HCT116 (cell line): ENCODE results near the gene GALNT17. TPM values are rescaled to one million over a fixed set of nuclear protein-coding genes. Genes with fewer than 3 reads are reported as not detected.

ENCODE experiments used
- ATAC-seq: fragments of 200-7000 bp; cut with Tn5 transposase; 2 replicates; pipeline ENCODE4 v1.9.1; 2020; ENCODE audit warnings: mild to moderate bottlenecking, moderate library complexity
- BruUV-seq: library from RNA; stranded (reverse); fragments of 400-500 nt; replicated peaks from 2 replicates; lab custom pipeline; 2021; lab: Mats Ljungman, UMichigan
- CTCF ChIA-PET: fragments of 300-600 bp; sonication (Branson Sonifier 250); formaldehyde crosslinking; loops from one replicate; lab custom pipeline; 2021; ENCODE audit warnings: antibody characterized with exemption; lab: Charles Lee
- POLR2A ChIA-PET: fragments of 300-600, 350-600 bp; sonication (Branson Sonifier 250); formaldehyde crosslinking; loops from one replicate; lab custom pipeline; 2021; ENCODE audit warnings: antibody characterized with exemption; lab: Charles Lee
- RAD21 ChIA-PET, 2 experiments: fragments of 300-600 bp; sonication (Branson Sonifier 250); formaldehyde crosslinking; loops; one replicate each; lab custom pipeline; 2023; ENCODE audit warnings: low total read pairs in 2 of 2; ENCODE audit not compliant: uncharacterized antibody in 2 of 2, unreplicated experiment in 2 of 2, low non-redundant PET in 1 of 2; lab: Charles Lee
- DNase-seq: peaks from one replicate; pipeline ENCODE4 v3.0.0-alpha.2; 2010; ENCODE audit warnings: low read depth, low spot score
- H2AFZ ChIP-seq: fragments of 200-600 bp; shearing (Covaris generic), sonication (generic); 2 replicates; pipeline ENCODE4 v1.6.1; 2017; ENCODE audit warnings: low read depth, mixed run types, mixed read lengths, antibody characterized with exemption, low read length; ENCODE audit not compliant: poor library complexity, severe bottlenecking
- H3K27ac ChIP-seq: 2 replicates; pipeline ENCODE4 v1.5.1; 2012; ENCODE audit warnings: low read depth, low read length
- H3K27me3 ChIP-seq: fragments of 200-600 bp; sonication (generic); 2 replicates; pipeline ENCODE4 v1.6.1; 2016; ENCODE audit warnings: mixed run types, low read length, mixed read lengths; ENCODE audit not compliant: insufficient read depth
- H3K36me3 ChIP-seq, 2 experiments: fragments of 200-500 bp in 1 of 2; fragments of 200-600 bp in 1 of 2; sonication (Bioruptor generic) in 1 of 2; sonication (generic) in 1 of 2; 2 replicates each; pipeline versions ENCODE4 v1.5.1 to v1.6.1; 2014 to 2016; ENCODE audit warnings: low read length in 2 of 2, inconsistent platforms in 1 of 2, mixed read lengths in 1 of 2, mixed run types in 1 of 2; ENCODE audit not compliant: insufficient read depth in 2 of 2, control insufficient read depth in 1 of 2
- H3K4me1 ChIP-seq, 2 experiments: fragments of 200-600 bp in 1 of 2; sonication (generic) in 1 of 2; 2 replicates each; pipeline versions ENCODE4 v1.5.1 to v1.6.1; 2012 to 2017; ENCODE audit warnings: low read length in 2 of 2, inconsistent platforms in 1 of 2, mild to moderate bottlenecking in 1 of 2, mixed read lengths in 1 of 2, mixed run types in 1 of 2, moderate library complexity in 1 of 2; ENCODE audit not compliant: insufficient read depth in 2 of 2, control insufficient read depth in 1 of 2
- H3K4me2 ChIP-seq: fragments of 200-600 bp; sonication (generic); 2 replicates; pipeline ENCODE4 v1.6.1; 2017; ENCODE audit warnings: mixed run types, low read length, mixed read lengths
- H3K4me3 ChIP-seq, 2 experiments: fragments of 200-600 bp in 1 of 2; sonication (generic) in 1 of 2; replicated peaks in 1 of 2; 2 replicates each; pipeline ENCODE4 v1.5.1; 2011 to 2016; ENCODE audit warnings: low read length in 2 of 2, control low read depth in 1 of 2, low read depth in 1 of 2, mild to moderate bottlenecking in 1 of 2, mixed read lengths in 1 of 2, mixed run types in 1 of 2
- H3K79me2 ChIP-seq: fragments of 200-600 bp; sonication (generic); 2 replicates; pipeline ENCODE4 v1.6.1; 2017; ENCODE audit warnings: mild to moderate bottlenecking, mixed run types, low read length, moderate library complexity, mixed read lengths; ENCODE audit not compliant: insufficient read depth
- H3K9ac ChIP-seq: fragments of 200-600 bp; sonication (generic); 2 replicates; pipeline ENCODE4 v1.6.1; 2016; ENCODE audit warnings: low read length, mixed read lengths
- H3K9me2 ChIP-seq: fragments of 200-600 bp; sonication (generic), shearing (Covaris generic); 2 replicates; pipeline ENCODE4 v1.6.1; 2017; ENCODE audit warnings: mixed run types, mild to moderate bottlenecking, moderate library complexity; ENCODE audit not compliant: insufficient read depth
- H3K9me3 ChIP-seq, 2 experiments: fragments of 200-500 bp in 1 of 2; fragments of 200-600 bp in 1 of 2; sonication (Bioruptor generic) in 1 of 2; sonication (generic) in 1 of 2; 2 replicates each; pipeline ENCODE4 v1.6.1; 2014 to 2017; ENCODE audit warnings: low read length in 2 of 2, mixed read lengths in 2 of 2, inconsistent platforms in 1 of 2, low read depth in 1 of 2, mild to moderate bottlenecking in 1 of 2, mixed run types in 1 of 2, moderate library complexity in 1 of 2; ENCODE audit not compliant: control insufficient read depth in 1 of 2, insufficient read depth in 1 of 2
- H4K20me1 ChIP-seq: fragments of 200-600 bp; sonication (generic), shearing (Covaris generic); 2 replicates; pipeline ENCODE4 v1.6.1; 2017; ENCODE audit warnings: mixed run types, mild to moderate bottlenecking, moderate library complexity; ENCODE audit not compliant: insufficient read depth
- CBX3 ChIP-seq: IDR thresholded peaks from 2 replicates; pipeline ENCODE4 v1.6.1; 2012; ENCODE audit warnings: low read depth
- CEBPB ChIP-seq: IDR thresholded peaks from 2 replicates; pipeline ENCODE4 v1.6.1; 2012; ENCODE audit warnings: low read depth
- EGR1 ChIP-seq: IDR thresholded peaks from 2 replicates; pipeline ENCODE4 v1.6.1; 2012; ENCODE audit warnings: low read depth
- ELF1 ChIP-seq: IDR thresholded peaks from 2 replicates; pipeline ENCODE4 v1.6.1; 2012; ENCODE audit warnings: low read depth, borderline replicate concordance
- EZH2 ChIP-seq: fragments of 200-600 bp; sonication (generic); IDR thresholded peaks from 2 replicates; pipeline ENCODE4 v1.6.1; 2017; ENCODE audit warnings: antibody characterized with exemption, mixed run types
- FOSL1 ChIP-seq: IDR thresholded peaks from 2 replicates; pipeline ENCODE4 v1.6.1; 2012; ENCODE audit warnings: low read depth
- JUND ChIP-seq: IDR thresholded peaks from 2 replicates; pipeline ENCODE4 v1.6.1; 2012
- POLR2A ChIP-seq: IDR thresholded peaks from 2 replicates; pipeline ENCODE4 v1.7.0; 2011; ENCODE audit warnings: borderline replicate concordance; ENCODE audit not compliant: insufficient read depth, insufficient read length; ENCODE audit errors: extremely low read depth
- POLR2AphosphoS5 ChIP-seq: IDR thresholded peaks from 2 replicates; pipeline ENCODE4 v1.6.1; 2011; ENCODE audit warnings: mild to moderate bottlenecking, low read depth, low read length, moderate library complexity
- RAD21 ChIP-seq: IDR thresholded peaks from 2 replicates; pipeline ENCODE4 v1.6.1; 2012; ENCODE audit warnings: low read depth, mild to moderate bottlenecking
- REST ChIP-seq: IDR thresholded peaks from 2 replicates; pipeline ENCODE4 v1.6.1; 2012; ENCODE audit warnings: low read depth
- SIN3A ChIP-seq: IDR thresholded peaks from 2 replicates; pipeline ENCODE4 v1.6.1; 2012; ENCODE audit warnings: low read depth
- SRF ChIP-seq: IDR thresholded peaks from 2 replicates; pipeline ENCODE4 v1.6.1; 2012; ENCODE audit warnings: low read depth
- TCF7L2 ChIP-seq: IDR thresholded peaks from 2 replicates; pipeline ENCODE4 v1.7.0; 2011; ENCODE audit warnings: borderline replicate concordance, inconsistent platforms; ENCODE audit not compliant: insufficient read depth, insufficient read length; ENCODE audit errors: extremely low read depth
- ZFX ChIP-seq: fragments of 450-650 bp; IDR thresholded peaks from 2 replicates; pipeline ENCODE4 v1.6.1; 2017
- ZNF274 ChIP-seq: fragments of 200-500 bp; sonication (Bioruptor generic); IDR thresholded peaks from 2 replicates; pipeline ENCODE4 v1.6.1; 2014; ENCODE audit warnings: mild to moderate bottlenecking, low read depth, low read length, inconsistent platforms
- intact Hi-C: fragments of 100-400 bp; cut with micrococcal nuclease; formaldehyde crosslinking; loops from 2 replicates; pipeline ENCODE4 v1.10.0; 2022
- total RNA-seq: library from RNA; stranded (reverse); gene quantifications from one replicate; pipeline ENCODE4 v1.2.1, GENCODE V29; 2021; ENCODE audit not compliant: unreplicated experiment
- TF ChIP-seq, protein P1 (sequence below): IDR thresholded peaks from 2 replicates; pipeline ENCODE4 v1.6.1; 2011; ENCODE audit warnings: mild to moderate bottlenecking, low read length, moderate library complexity; ENCODE audit not compliant: insufficient replicate concordance; ENCODE audit errors: extremely low read depth
- TF ChIP-seq, protein P2 (sequence below): IDR thresholded peaks from 2 replicates; pipeline ENCODE4 v1.6.1; 2012

Gene GALNT17
- total RNA-seq, 1 experiment from 2014 or later = not detected

DNA sequence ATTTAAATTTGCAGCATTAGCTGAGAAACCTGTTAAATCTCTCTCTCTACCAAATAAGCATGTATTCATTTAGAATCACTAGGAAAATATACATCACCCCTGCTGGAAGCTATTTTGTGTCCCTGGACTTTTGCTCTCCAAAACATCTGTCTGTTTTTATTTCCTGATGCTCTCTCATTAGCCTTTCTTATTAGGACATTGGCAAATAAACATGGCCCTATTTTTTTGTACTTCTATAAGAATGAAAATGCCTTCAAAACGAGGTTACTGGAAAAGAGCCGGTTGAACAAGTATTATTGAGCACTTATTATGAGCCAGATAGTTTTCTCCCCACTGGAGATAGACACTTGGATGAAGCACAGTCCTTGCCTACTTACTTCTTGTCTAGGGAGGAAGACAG lies 206.9 kb downstream of the GALNT17 start:
- Histone ChIP-seq H3K9me3 (peaks cover 4 to 6% of the 10 kb centered on the region in 2 experiments; a peak in 2 of 4 replicates), H3K4me3 (no peak overlapping the region), H3K27me3 (no peaks in the 10 kb centered on the region), H3K36me3 (no peaks in the 10 kb centered on the region), H3K4me2 (no peak overlapping the region), H4K20me1 (no peaks in the 10 kb centered on the region), H3K27ac (no peak overlapping the region), H3K9ac (no peak overlapping the region), H3K4me1 (no peaks in the 10 kb centered on the region), H2AFZ (no peak overlapping the region), H3K9me2 (no peaks in the 10 kb centered on the region), H3K79me2 (no peaks in the 10 kb centered on the region)
- intact Hi-C loops = no loop called here
- TF ChIP-seq CEBPB (no peak), TCF7L2 (no peak), POLR2AphosphoS5 (no peak), ZFX (no peak), JUND (no peak), FOSL1 (no peak), POLR2A (no peak), REST (no peak), EGR1 (no peak), CBX3 (no peak), ZNF274 (no peak), ELF1 (no peak), SIN3A (no peak), SRF (no peak), RAD21 (no peak), EZH2 (no peak)
- TF ChIP-seq, protein P1, sequence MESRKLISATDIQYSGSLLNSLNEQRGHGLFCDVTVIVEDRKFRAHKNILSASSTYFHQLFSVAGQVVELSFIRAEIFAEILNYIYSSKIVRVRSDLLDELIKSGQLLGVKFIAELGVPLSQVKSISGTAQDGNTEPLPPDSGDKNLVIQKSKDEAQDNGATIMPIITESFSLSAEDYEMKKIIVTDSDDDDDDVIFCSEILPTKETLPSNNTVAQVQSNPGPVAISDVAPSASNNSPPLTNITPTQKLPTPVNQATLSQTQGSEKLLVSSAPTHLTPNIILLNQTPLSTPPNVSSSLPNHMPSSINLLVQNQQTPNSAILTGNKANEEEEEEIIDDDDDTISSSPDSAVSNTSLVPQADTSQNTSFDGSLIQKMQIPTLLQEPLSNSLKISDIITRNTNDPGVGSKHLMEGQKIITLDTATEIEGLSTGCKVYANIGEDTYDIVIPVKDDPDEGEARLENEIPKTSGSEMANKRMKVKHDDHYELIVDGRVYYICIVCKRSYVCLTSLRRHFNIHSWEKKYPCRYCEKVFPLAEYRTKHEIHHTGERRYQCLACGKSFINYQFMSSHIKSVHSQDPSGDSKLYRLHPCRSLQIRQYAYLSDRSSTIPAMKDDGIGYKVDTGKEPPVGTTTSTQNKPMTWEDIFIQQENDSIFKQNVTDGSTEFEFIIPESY = no peak
- TF ChIP-seq, protein P2, sequence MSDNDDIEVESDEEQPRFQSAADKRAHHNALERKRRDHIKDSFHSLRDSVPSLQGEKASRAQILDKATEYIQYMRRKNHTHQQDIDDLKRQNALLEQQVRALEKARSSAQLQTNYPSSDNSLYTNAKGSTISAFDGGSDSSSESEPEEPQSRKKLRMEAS = no peak
- CTCF ChIA-PET = no interaction called here
- POLR2A ChIA-PET = no interaction called here
- ATAC-seq = no peak
- RAD21 ChIA-PET = no interaction called here
- no peak for DNase-seq
- no TSS peak for BruUV-seq
